SK-N-MC (cell line): ENCODE results near the gene GSTT2.
"Not testable (repeated sequence)": the region's sequence is repeated elsewhere in the genome, so short reads cannot be mapped to it uniquely, and the experiment has no call there.

Experiments used
- DNase-seq: peaks from one replicate; pipeline ENCODE4 v3.0.0-alpha.2; 2011; ENCODE audit warnings: low read depth, low spot score
- H3K27ac ChIP-seq: fragments of 200-600 bp; sonication (generic); 2 replicates; pipeline ENCODE4 v1.5.1; 2016; ENCODE audit warnings: mixed run types
- H3K36me3 ChIP-seq: fragments of 200-600 bp; sonication (generic); 2 replicates; pipeline ENCODE4 v1.6.1; 2017; ENCODE audit warnings: antibody characterized with exemption, low read length, mixed read lengths; ENCODE audit not compliant: insufficient read depth
- H3K4me3 ChIP-seq: fragments of 200-600 bp; sonication (generic); 2 replicates; pipeline ENCODE4 v1.5.1; 2016
- H3K9ac ChIP-seq: fragments of 200-600 bp; sonication (generic); 2 replicates; pipeline ENCODE4 v1.8.0; 2017; ENCODE audit warnings: mixed run types, mixed read lengths; ENCODE audit not compliant: insufficient read length
- H3K9me3 ChIP-seq: fragments of 200-600 bp; sonication (generic); 2 replicates; pipeline ENCODE4 v1.6.1; 2017; ENCODE audit warnings: low read depth, mild to moderate bottlenecking, antibody characterized with exemption, low read length, moderate library complexity, mixed read lengths
- EZH2 ChIP-seq: fragments of 200-600 bp; sonication (generic); IDR thresholded peaks from one replicate; pipeline ENCODE4 v1.6.1; 2017; ENCODE audit warnings: antibody characterized with exemption
- FOXP2 ChIP-seq: optimal IDR thresholded peaks from 2 replicates; pipeline ENCODE3; 2011; ENCODE audit warnings: mild to moderate bottlenecking, moderate library complexity; ENCODE audit not compliant: insufficient read depth; ENCODE audit errors: extremely low read length, control extremely low read depth
- POLR2AphosphoS5 ChIP-seq: IDR thresholded peaks from 2 replicates; pipeline ENCODE4 v1.6.1; 2012; ENCODE audit warnings: mild to moderate bottlenecking, low read depth, low read length, borderline replicate concordance

Gene GSTT2

DNA sequence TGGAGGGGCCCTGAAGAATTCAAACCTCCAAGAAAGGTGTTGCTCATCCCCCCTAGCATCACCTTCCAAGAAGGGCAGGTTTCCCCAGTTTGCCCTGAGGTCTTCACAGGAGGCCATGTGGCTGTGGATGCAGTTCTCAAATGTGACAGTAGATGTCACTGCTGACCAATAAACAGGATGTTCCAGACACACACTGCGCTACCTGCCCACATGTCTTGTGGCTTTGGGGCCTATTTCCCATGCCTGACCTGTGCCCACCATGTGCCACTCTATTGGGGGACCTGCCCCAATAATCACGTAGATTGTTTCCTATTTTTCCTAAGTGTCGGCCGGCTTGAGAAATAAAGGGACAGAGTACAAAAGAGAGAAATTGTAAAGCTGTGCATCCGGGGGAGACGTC, 4.5 kb downstream of the GSTT2 start:
- DNase-seq = no peak
- Histone ChIP-seq H3K9ac (no peak overlapping the region), H3K36me3 (no peaks in the 10 kb centered on the region), H3K9me3 (no peaks in the 10 kb centered on the region), H3K4me3 (no peak overlapping the region), H3K27ac (no peak overlapping the region)
- TF ChIP-seq FOXP2 (no peak), EZH2 (no peak), POLR2AphosphoS5 (no peak)

DNA sequence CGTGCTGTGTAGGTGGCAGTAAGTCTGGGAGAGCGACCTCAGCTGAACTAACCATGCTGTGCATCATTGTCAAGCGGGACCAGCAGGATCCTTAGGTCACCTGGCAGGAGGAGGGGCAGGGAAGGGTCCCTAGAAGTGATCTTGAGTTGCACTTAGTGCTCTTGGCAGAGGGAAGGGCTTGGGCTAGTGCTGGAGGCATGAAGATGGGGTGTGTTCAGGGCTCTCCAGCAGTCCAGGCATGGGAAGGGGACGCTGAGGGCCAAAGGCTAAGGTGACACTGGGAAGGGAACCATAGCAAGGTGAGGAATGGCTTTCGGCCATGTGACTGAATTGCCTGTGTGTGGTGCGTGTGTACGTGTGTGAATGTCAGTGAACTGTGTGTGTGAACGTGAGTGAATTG, 6.2 kb downstream of the GSTT2 start:
- H3K9me3 ChIP-seq, H3K36me3 ChIP-seq, H3K27ac ChIP-seq, H3K4me3 ChIP-seq, H3K9ac ChIP-seq, DNase-seq: not testable (repeated sequence)

DNA sequence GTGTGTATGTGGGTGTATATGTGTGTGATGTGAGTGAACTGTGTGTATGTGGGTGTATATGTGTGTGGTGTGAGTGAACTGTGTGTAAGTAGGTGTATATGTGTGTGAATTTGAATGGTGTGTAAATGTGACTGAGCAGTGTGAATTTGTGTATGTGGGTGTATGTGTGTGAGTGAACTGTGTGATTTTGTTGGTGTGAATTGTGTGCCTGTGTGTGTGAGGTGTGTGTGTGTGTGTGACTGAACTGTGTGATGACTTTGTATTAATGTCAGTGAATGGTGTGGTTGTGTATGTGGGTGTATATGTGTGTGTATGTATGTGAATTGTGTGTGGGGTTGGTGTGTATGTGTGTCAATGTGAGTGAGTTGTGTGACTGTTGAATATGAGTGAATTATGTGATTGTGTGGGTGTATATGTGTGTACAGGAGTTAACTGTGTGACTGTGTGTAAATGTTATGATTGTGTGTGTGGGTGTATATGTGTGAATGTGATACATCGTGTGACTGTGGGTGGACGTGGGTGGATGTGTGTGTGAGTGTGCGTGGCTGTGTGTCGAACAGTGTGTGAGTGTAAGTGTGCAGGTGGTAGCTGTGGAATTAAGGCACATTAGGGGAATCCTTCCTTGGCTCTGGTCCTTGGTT, 6.7 kb downstream of the GSTT2 start:
- not testable (repeated sequence) for DNase-seq, H3K27ac ChIP-seq, H3K9ac ChIP-seq, H3K4me3 ChIP-seq, H3K36me3 ChIP-seq, H3K9me3 ChIP-seq

DNA sequence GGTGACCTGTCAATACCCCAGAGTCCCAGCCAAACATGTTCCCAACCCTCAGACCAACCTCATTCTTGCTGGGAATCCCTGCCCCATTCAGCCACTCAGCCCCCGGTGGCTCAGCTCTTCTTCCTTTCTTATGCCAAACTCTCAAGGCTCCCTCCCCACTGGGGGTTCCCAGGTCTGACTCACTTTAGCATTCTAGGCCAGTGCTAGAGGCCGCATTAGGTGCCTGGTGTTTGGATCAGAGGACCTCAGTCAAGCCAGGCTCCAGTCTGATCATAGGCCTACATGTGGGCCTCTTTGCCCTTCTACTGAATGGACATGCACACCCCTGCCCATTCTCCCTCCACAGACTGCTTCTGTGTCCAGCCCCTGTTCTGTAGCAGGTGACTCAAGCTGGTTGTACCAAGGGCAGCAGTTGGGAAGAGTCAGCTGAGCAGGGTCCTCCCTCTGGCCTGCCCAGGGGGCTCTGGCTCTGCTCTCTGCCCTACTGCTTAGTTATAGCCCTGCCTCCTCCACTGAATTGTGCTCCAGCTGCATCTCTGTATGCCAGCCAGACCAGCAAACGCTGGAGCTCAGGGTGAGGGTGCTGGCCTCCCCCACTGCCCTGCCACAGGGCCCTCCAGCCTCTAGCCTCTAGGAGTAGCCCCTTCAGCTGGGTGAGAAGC, 9.8 kb downstream of the GSTT2 start:
- DNase-seq, H3K9me3 ChIP-seq: not testable (repeated sequence)

DNA sequence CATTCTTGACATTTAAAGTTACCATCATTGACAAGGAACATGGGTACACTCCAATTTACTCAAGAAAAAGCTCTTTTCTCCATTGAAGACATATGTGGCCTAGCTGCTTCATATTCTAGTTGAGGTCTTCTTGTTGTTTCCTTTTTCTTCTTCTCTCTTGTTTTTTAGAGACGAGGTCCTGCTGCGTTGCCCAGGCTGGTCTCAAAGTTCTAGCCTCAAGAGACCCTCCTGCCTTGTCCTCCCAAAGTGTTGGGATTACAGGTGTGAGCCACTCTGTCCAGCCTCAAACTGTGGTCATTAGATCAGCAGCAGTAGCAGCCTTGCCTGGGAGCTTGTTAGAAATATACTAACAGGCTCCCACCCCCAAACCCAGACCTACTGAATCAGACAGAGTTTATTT, 13.1 kb downstream of the GSTT2 start:
- H3K4me3 ChIP-seq, DNase-seq, H3K9me3 ChIP-seq, H3K27ac ChIP-seq, H3K36me3 ChIP-seq, H3K9ac ChIP-seq: not testable (repeated sequence)

More for the DNA sequence above, 9.8 kb downstream of the GSTT2 start:
- not testable (repeated sequence) for H3K36me3 ChIP-seq, H3K4me3 ChIP-seq, H3K9ac ChIP-seq, H3K27ac ChIP-seq

DNA sequence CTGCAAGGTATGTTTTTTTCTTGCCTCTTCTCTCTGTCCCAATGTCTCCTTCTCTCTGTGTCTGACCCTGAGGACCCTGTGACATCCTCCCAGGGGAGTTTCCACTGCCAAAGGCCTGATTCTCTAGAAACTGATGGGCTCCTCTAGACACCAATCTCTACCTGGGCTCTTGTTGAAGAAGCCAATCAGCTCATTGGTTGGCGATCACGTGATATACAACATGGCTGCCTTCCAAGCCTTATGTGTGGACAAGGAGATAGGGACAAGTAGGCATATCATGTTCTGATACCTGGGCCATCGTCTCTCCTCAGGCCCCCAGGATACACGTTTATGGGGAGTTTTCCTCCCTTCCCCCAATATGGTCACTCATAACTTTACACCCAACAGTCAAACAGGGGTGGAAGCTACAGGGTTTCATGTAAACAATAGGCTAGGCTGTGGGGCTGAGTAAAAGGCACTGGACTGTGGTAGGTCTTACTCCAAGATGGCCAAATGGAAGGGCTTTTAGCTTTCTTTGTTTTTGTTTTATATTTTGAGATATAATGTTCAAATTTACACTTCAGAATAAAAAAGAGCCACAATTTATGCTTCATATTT, 13.7 kb downstream of the GSTT2 start:
- H3K4me3 ChIP-seq, H3K36me3 ChIP-seq, H3K9me3 ChIP-seq, H3K9ac ChIP-seq, H3K27ac ChIP-seq, DNase-seq: not testable (repeated sequence)

DNA sequence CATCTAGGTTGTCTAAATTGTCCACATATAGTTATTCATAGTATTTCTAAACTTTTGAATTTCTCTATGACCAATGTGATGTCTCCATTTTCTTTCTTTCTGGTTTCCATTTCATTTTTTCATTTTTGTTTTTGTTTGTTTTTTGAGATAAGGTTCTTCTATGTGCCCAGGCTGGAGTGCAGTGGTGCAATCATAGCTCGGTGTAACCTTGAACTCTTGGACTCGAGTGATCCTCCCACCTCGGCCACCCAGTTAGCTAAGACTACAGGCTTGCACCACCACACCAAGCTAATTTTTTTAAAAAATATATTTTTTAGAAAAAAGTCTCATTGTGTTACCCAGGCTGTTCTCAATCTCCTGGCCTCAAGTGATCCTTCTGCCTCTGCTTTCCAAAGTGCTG, 17.2 kb downstream of the GSTT2 start:
- Histone ChIP-seq H3K9ac (no peak overlapping the region), H3K27ac (no peak overlapping the region), H3K9me3 (no peaks in the 10 kb centered on the region), H3K36me3 (no peaks in the 10 kb centered on the region), H3K4me3 (no peak overlapping the region)
- TF ChIP-seq POLR2AphosphoS5 (no peak), EZH2 (no peak), FOXP2 (no peak)
- no peak for DNase-seq

DNA sequence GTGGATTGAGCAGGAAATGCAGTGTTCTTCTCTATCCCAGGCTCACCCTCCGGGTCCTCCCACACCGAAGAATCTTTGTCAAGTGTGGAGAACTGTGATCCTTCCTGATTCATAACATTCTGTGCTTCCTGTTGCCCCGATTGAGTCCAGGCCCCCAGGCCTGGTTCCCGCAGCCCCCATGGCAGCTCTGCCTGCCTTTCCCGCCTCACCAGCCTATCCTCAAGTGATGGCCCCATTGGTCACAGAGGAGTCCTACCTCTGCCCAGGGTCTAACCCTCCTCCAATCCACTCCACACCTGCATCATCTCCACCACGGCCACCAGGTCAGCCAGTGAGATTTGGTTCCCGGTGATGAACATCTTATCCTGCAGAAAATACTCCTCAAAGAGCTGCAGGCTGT, 19.8 kb downstream of the GSTT2 start:
- H3K9ac ChIP-seq, H3K36me3 ChIP-seq, H3K9me3 ChIP-seq, DNase-seq, H3K4me3 ChIP-seq, H3K27ac ChIP-seq: not testable (repeated sequence)

DNA sequence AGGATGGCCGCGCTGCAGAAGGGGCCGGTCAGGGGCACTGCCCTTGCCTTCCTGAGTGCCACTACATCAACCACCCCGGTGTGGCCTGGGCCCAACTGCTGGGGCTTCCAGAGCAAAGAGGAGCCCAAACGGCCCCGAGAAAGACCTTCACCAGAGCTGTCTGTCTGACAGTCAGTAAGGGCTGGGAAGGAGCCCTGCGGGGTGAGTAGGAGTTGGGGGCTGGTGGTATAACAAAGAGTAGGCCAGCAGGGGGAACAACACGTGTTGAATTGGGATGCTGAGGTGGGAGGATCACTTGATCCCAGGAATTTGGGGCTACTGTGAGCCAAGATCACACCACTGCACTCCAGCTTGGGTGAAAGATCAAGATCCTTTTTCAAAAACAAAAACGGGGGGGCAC, 21.4 kb downstream of the GSTT2 start:
- DNase-seq = no peak
- H3K4me3 ChIP-seq = no peak overlapping the region
- TF ChIP-seq EZH2 (no peak), FOXP2 (no peak), POLR2AphosphoS5 (no peak)
- no peaks in the 10 kb centered on the region for H3K36me3 ChIP-seq
- H3K9me3 ChIP-seq = no peaks in the 10 kb centered on the region
- no peak overlapping the region for H3K27ac ChIP-seq
- no peak overlapping the region for H3K9ac ChIP-seq

DNA sequence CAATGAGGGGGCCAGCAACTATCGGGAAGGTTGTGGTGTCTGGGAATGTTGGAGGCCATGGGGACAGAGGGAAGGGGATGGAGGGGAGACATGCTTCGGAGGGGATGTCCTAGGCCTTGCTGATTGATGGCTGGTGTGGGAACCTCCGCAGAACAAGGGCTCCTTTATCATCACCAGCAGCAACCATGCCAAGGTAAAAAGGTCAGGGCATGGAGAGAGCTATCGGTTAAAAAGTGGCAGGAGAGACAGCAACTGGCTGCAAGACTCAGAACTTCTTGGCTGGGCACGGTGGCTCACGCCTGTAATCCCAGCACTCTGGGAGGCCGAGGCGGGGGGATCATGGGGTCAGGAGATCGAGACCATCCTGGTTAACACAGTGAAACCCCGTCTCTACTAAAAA, 22.3 kb downstream of the GSTT2 start:
- no peak overlapping the region for H3K27ac ChIP-seq
- no peak overlapping the region for H3K4me3 ChIP-seq
- H3K36me3 ChIP-seq = no peaks in the 10 kb centered on the region
- TF ChIP-seq FOXP2 (no peak), POLR2AphosphoS5 (no peak), EZH2 (no peak)
- no peak for DNase-seq
- no peaks in the 10 kb centered on the region for H3K9me3 ChIP-seq
- no peak overlapping the region for H3K9ac ChIP-seq
